Caco-2 (cell line): Measurements from ENCODE around the gene KLHL12. TPM values are rescaled to one million over a fixed set of nuclear protein-coding genes. Genes with fewer than 3 reads are reported as not detected.
A peak's percentile ranks its signal among the peaks of the same experiment; 100 is the strongest.

ENCODE experiments used
- Bru-seq: library from RNA; stranded (reverse); fragments of 400-500 nt; gene quantifications from one replicate; lab custom pipeline; 2021; lab: Mats Ljungman, UMichigan
- BruChase-seq, 2 experiments: library from RNA; stranded (reverse); fragments of 400-500 nt; gene quantifications; one replicate each; lab custom pipeline; 2021; lab: Mats Ljungman, UMichigan
- BruUV-seq: library from RNA; stranded (reverse); fragments of 400-500 nt; replicated peaks from 2 replicates; lab custom pipeline; 2021; lab: Mats Ljungman, UMichigan
- CTCF ChIA-PET: fragments of 300-600 bp; sonication (Branson Sonifier 250); formaldehyde crosslinking; loops from one replicate; lab custom pipeline; 2022; ENCODE audit warnings: antibody characterized with exemption; lab: Charles Lee
- POLR2A ChIA-PET: fragments of 300-600 bp; sonication (Branson Sonifier 250); formaldehyde crosslinking; loops from one replicate; lab custom pipeline; 2022; ENCODE audit warnings: antibody characterized with exemption; lab: Charles Lee
- DNase-seq, 2 experiments: peaks; one replicate each; pipeline versions ENCODE4 v3.0.0 to v3.0.0-alpha.2; 2020 to 2022
- H3K27me3 ChIP-seq: replicated peaks from 2 replicates; pipeline ENCODE4 v1.6.0; 2011; ENCODE audit warnings: low read length; ENCODE audit not compliant: control insufficient read depth, insufficient read depth
- H3K36me3 ChIP-seq: 2 replicates; pipeline ENCODE4 v1.5.1; 2011; ENCODE audit warnings: low read length; ENCODE audit not compliant: control insufficient read depth, insufficient read depth
- H3K4me1 ChIP-seq: fragments of 250-450 bp; sonication (Bioruptor Pico); 2 replicates; pipeline ENCODE4 v1.5.1; 2020; ENCODE audit warnings: mild to moderate bottlenecking
- H3K4me3 ChIP-seq: 2 replicates; pipeline ENCODE4 v1.5.1; 2011; ENCODE audit warnings: low read depth, mild to moderate bottlenecking, control low read depth, low read length
- H3K9me3 ChIP-seq: fragments of 250-450 bp; sonication (Bioruptor Pico); 2 replicates; pipeline ENCODE4 v1.5.1; 2020; ENCODE audit warnings: mild to moderate bottlenecking, moderate library complexity
- H3K27ac Mint-ChIP-seq: one replicate; pipeline ENCODE4 v1.8.0; 2022; ENCODE audit warnings: mixed read lengths; ENCODE audit not compliant: unreplicated experiment
- H3K27me3 Mint-ChIP-seq: one replicate; pipeline ENCODE4 v1.8.0; 2022; ENCODE audit warnings: mixed read lengths; ENCODE audit not compliant: insufficient read depth, unreplicated experiment
- H3K36me3 Mint-ChIP-seq: one replicate; pipeline ENCODE4 v1.8.0; 2022; ENCODE audit warnings: mild to moderate bottlenecking, mixed read lengths; ENCODE audit not compliant: insufficient read depth, unreplicated experiment
- H3K4me1 Mint-ChIP-seq: one replicate; pipeline ENCODE4 v1.8.0; 2022; ENCODE audit warnings: low read depth, mixed read lengths; ENCODE audit not compliant: unreplicated experiment
- H3K4me3 Mint-ChIP-seq: one replicate; pipeline ENCODE4 v1.8.0; 2022; ENCODE audit warnings: mild to moderate bottlenecking, moderate library complexity, mixed read lengths; ENCODE audit not compliant: unreplicated experiment
- H3K9me3 Mint-ChIP-seq: one replicate; pipeline ENCODE4 v1.8.0; 2022; ENCODE audit warnings: mixed read lengths; ENCODE audit not compliant: unreplicated experiment
- CTCF ChIP-seq, 2 experiments: fragments of 200-600 bp in 1 of 2; IDR thresholded peaks; 1 replicate in 1 of 2; 2 replicates in 1 of 2; pipeline versions ENCODE4 v1.5.1 to v1.8.0; 2011 to 2022; ENCODE audit warnings: antibody characterized with exemption in 1 of 2, control low read depth in 1 of 2, inconsistent platforms in 1 of 2, low read depth in 1 of 2, low read length in 1 of 2, mild to moderate bottlenecking in 1 of 2, moderate library complexity in 1 of 2; ENCODE audit not compliant: insufficient read depth in 1 of 2, severe bottlenecking in 1 of 2, unreplicated experiment in 1 of 2
- intact Hi-C: fragments of 100-400 bp; cut with micrococcal nuclease; formaldehyde crosslinking; loops from one replicate; pipeline ENCODE4 v1.10.0; 2022; ENCODE audit not compliant: unreplicated experiment
- long read RNA-seq: library from polyadenylated mRNA; stranded (forward); transcript quantifications from one replicate; pipeline ENCODE4 v2.0.0, GENCODE V29; 2022
- total RNA-seq: library from RNA; stranded (reverse); gene quantifications from 2 replicates; pipeline ENCODE4 v1.2.3, GENCODE V29; 2022

KLHL12 gene
- 23.2 and 23.6 TPM in 2 replicates for total RNA-seq
- percentile 69 among the genes with signal in this experiment for Bru-seq, nascent RNA
- percentile 70 among the genes with signal in this experiment for BruChase-seq, experiment 1, labeled RNA remaining after a 2-hour chase
- BruChase-seq, experiment 2, labeled RNA remaining after a 6-hour chase, result percentile 73 among the genes with signal in this experiment
- long read RNA-seq, transcript KLHL12-203 (12 exons, 3,359 nt), result major isoform, 27 of 38 reads
- long read RNA-seq, partial matches to known transcripts, result 6 of 38 reads
- long read RNA-seq, other reads (novel, unspliced or antisense), result 5 of 38 reads

GRCh38 chr1:202926581-202927491 lies at the start of gene KLHL12:
Gene KLHL12 (minus strand): TSS chr1:202927234. CDS start chr1:202925162, 2,072 bp downstream.
- Histone ChIP-seq H3K36me3 (no peaks in the 10 kb centered on the region), H3K4me1 (0 out of 2 replicates have a peak, but pooled peaks cover 3% of the 10 kb centered on the region), H3K9me3 (no peaks in the 10 kb centered on the region), H3K4me3 (peak within 1 kb of the TSS; percentile 73), H3K27me3 (no peaks in the 10 kb centered on the region)
- TSS peak; percentile 59 for BruUV-seq
- no peaks in the 10 kb centered on the region for H3K4me1 Mint-ChIP-seq
- peak within 1 kb of the TSS; percentile 94 for H3K27ac Mint-ChIP-seq
- ChIA-PET CTCF (interaction anchor here (0.6 to 1.3 kb wide), 7 partner anchors 61 to 1506 kb away, joined by 3 to 6 read pairs (median 3); partner anchors contain the start of gene PCAT6), POLR2A (interaction anchor here (0.6 to 1.0 kb wide), 4 partner anchors 35 to 318 kb away, joined by 3 to 15 read pairs (median 6); partner anchors contain the start of gene TMEM183A)
- intact Hi-C loops, result loop anchor here (1.0 kb wide), 3 partner anchors 42 to 72 kb away; no protein-coding TSS in a partner anchor
- peak within 1 kb of the TSS; percentile 97 for H3K4me3 Mint-ChIP-seq
- peak; percentile 65 to 82 for TF ChIP-seq CTCF (IDR thresholded peaks at IDR 0.05; ENCODE audit: insufficient read depth in 1 of 2, low read depth in 1 of 2, low read length in 1 of 2, severe bottlenecking in 1 of 2, unreplicated experiment in 1 of 2)
- peaks cover 18% of the 10 kb centered on the region for H3K36me3 Mint-ChIP-seq
- H3K27me3 Mint-ChIP-seq, result no peaks in the 10 kb centered on the region
- H3K9me3 Mint-ChIP-seq, result no peaks in the 10 kb centered on the region
- peak; percentile 97 to 98 for DNase-seq

GRCh38 chr1:202976633-202977032 lies 49.6 kb upstream of the KLHL12 start:
- intact Hi-C loops, result no loop called here
- CTCF ChIA-PET, result no interaction called here
- DNase-seq, result no peak
- Mint-ChIP-seq H3K27me3 (peaks cover 34% of the 10 kb centered on the region), H3K4me3 (no peak overlapping the region), H3K9me3 (no peaks in the 10 kb centered on the region), H3K27ac (no peak overlapping the region), H3K4me1 (no peaks in the 10 kb centered on the region), H3K36me3 (no peaks in the 10 kb centered on the region)
- H3K4me1 ChIP-seq, result no peaks in the 10 kb centered on the region
- H3K9me3 ChIP-seq, result no peaks in the 10 kb centered on the region
- TF ChIP-seq CTCF (IDR thresholded peaks at IDR 0.05; ENCODE audit: insufficient read depth in 1 of 2, low read depth in 1 of 2, low read length in 1 of 2, severe bottlenecking in 1 of 2, unreplicated experiment in 1 of 2), result no peak
- 0 out of 2 replicates have a peak, but pooled peaks cover 1% of the 10 kb centered on the region for H3K27me3 ChIP-seq
- no TSS peak for BruUV-seq
- H3K36me3 ChIP-seq, result no peaks in the 10 kb centered on the region
- no peak overlapping the region for H3K4me3 ChIP-seq
- POLR2A ChIA-PET, result no interaction called here

- DNase-seq, result no peak
- Histone ChIP-seq H3K27me3 (0 out of 2 replicates have a peak, but pooled peaks cover 1% of the 10 kb centered on the region), H3K9me3 (no peaks in the 10 kb centered on the region), H3K36me3 (no peaks in the 10 kb centered on the region), H3K4me3 (no peak overlapping the region), H3K4me1 (no peaks in the 10 kb centered on the region)
- Mint-ChIP-seq H3K9me3 (no peaks in the 10 kb centered on the region), H3K36me3 (no peaks in the 10 kb centered on the region), H3K27ac (no peak overlapping the region), H3K27me3 (peaks cover 30% of the 10 kb centered on the region), H3K4me3 (no peak overlapping the region), H3K4me1 (no peaks in the 10 kb centered on the region)
- ChIA-PET POLR2A (no interaction called here), CTCF (no interaction called here)
- BruUV-seq, result no TSS peak
- no peak for TF ChIP-seq CTCF (IDR thresholded peaks at IDR 0.05; ENCODE audit: insufficient read depth in 1 of 2, low read depth in 1 of 2, low read length in 1 of 2, severe bottlenecking in 1 of 2, unreplicated experiment in 1 of 2)
- intact Hi-C loops, result no loop called here
Observed at GRCh38 chr1:202974856-202975255, 47.8 kb upstream of the KLHL12 start.
